ENCODE measurements around the gene TDRD12. TPM values are rescaled to one million over a fixed set of nuclear protein-coding genes. Genes with fewer than 3 reads are reported as not detected.

The TDRD12 gene
- total and polyA plus RNA-seq, 9 donors: 0.23 to 3.2 (median 1.9) TPM

DNA sequence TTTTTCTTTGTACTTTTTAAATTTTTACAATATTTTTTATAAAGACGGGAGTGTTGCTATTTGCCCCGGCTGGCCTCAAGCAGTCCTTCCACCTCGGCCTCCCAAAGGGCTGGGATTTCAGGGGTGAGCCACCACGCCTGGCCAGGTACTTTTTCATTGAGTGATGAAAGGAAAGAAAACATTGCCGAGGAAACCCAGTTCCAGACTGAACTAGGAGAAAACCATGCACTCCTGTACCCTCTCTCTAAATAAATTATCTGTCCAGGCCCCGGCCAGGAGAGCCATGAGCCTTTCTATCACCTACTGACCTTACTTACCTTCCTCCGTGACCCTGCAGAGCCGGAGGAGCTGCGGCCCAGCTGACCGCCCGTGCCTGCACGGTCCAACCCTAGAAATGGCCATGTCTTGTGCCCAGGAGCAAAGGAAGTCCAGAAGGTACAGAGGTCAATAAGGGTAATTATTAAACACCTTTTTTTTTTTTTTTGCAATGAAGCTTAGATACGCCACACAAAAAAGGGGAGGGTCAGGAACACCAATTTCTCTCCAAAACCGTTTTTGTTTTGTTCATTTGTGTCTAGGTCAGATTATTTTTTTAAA lies 149.9 kb downstream of the TDRD12 start, which contains the start of gene SLC7A9:
TSS of gene SLC7A9 (minus strand) at position 399 of the 597 bp plus-strand sequence. CDS start 1,233 bp downstream, outside the sequence.
- Histone ChIP-seq H3K36me3 (no peaks in the 10 kb centered on the region), H3K4me3 (no peak within 1 kb of the TSS), H3K27ac (no peak within 1 kb of the TSS), H3K27me3 (no peaks in the 10 kb centered on the region), H3K4me1 (ENCODE audit: insufficient read depth) (no peaks in the 10 kb centered on the region), H3K9me3 (no peaks in the 10 kb centered on the region)
- no peak for DNase-seq
- WGBS, 3 donors: 64 to 70% (median 66%) methylated on average over 14 of the region's 14 CpGs
- intact Hi-C loops (cut with DNase I): no loop called here
- TF ChIP-seq POLR2A (IDR thresholded peaks at IDR 0.05): no peak

DNA sequence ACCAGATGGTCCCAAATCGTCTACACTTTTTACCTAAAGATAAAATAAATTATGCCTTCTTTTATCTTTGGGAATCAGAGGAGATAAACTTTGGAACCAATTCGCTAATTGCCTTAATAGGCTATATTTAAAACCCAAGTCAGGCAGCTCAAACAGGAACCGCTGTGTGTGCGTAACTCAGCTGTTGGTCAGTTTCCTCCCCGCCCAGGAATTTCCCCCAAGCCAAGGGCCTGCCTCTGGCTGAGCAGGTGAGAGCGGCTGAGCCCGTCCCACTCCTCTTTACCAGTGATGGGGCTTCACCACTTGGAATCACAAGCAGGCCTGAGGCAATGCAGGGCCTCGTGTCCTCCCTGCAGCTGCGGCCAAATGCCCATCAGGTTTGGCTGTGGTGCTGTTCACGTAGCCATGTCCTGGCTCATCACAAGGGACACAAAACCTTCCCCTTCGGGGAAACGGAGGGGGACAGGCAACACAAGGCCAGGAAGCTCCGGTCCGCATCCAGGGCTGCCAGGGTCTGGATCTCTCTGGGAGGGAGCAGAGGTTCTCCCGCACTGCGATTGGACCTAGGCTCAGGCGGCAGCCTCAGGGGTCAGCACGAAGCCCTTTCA lies 150.5 kb downstream of the TDRD12 start:
- 56 to 62% (median 56%) methylated on average over 18 of the region's 18 CpGs for WGBS, 3 donors
- TF ChIP-seq EP300 (IDR thresholded peaks at IDR 0.05): no peak
- TF ChIP-seq CTCF (IDR thresholded peaks at IDR 0.05): no peak
- no peak for TF ChIP-seq POLR2A (IDR thresholded peaks at IDR 0.05)
- Histone ChIP-seq H3K27me3 (no peaks in the 10 kb centered on the region), H3K36me3 (no peaks in the 10 kb centered on the region), H3K4me1 (ENCODE audit: insufficient read depth) (no peaks in the 10 kb centered on the region), H3K27ac (no peak overlapping the region), H3K9me3 (no peaks in the 10 kb centered on the region), H3K4me3 (no peak overlapping the region)
- DNase-seq: no peak
- intact Hi-C loops (cut with DNase I): no loop called here

DNA sequence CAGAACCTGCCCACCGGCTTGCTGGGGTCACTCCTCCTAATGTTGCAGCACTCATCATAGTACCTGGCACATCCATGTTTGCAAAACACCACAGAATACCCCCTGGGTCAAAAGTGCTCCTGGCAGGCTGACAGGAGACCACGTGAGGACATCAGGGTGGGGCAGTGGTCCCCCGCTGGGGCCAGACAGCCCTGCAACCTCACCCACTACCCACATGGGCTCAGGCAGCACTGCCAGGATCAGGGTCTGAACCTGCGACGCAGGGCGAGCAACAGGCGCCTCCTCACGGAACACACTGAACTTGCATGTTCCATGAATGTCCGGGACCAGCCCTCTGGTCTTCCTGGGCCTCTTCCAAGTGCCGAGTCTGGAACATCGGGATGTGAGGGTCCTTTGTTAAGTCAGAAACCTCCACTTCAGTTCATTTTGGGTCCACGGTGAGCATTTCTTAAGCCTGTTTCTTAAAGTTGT lies 151.4 kb downstream of the TDRD12 start:
- Histone ChIP-seq H3K9me3 (no peaks in the 10 kb centered on the region), H3K27ac (no peak overlapping the region), H3K36me3 (no peaks in the 10 kb centered on the region), H3K4me1 (ENCODE audit: insufficient read depth) (no peaks in the 10 kb centered on the region), H3K27me3 (no peaks in the 10 kb centered on the region), H3K4me3 (no peak overlapping the region)
- whole genome bisulfite sequencing, 3 donors: 58 to 77% (median 62%) methylated on average over 12 of the region's 12 CpGs
- intact Hi-C loops (cut with DNase I): no loop called here
- no peak for DNase-seq
- no peak for TF ChIP-seq POLR2A (IDR thresholded peaks at IDR 0.05)
- no peak for TF ChIP-seq EP300 (IDR thresholded peaks at IDR 0.05)

DNA sequence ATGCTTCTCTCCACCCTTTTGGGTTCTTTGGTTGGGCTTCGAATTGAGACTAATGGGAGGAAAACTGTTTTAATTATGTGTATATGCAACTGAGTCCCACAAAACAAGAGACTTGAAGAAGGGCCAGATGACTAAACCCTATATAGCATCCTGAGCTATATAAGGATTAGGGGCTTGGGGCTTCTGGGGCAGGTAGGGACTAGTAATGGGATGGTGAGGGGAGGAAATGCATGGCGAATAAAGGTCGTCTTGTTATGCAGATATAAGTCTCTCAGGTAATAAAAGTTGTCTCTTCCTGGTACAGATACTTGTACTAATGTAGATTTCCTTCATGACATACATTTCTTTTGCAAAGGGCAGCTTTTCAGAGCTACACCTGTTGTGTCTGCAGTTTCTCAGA lies 152.8 kb downstream of the TDRD12 start:
- Histone ChIP-seq H3K4me1 (ENCODE audit: insufficient read depth) (no peaks in the 10 kb centered on the region), H3K27ac (no peak overlapping the region), H3K9me3 (no peaks in the 10 kb centered on the region), H3K36me3 (no peaks in the 10 kb centered on the region), H3K27me3 (no peaks in the 10 kb centered on the region), H3K4me3 (no peak overlapping the region)
- intact Hi-C loops (cut with DNase I): no loop called here
- WGBS, 3 donors: 84 to 86% (median 84%) methylated on average over 3 of the region's 3 CpGs
- DNase-seq: no peak
- no peak for TF ChIP-seq POLR2A (IDR thresholded peaks at IDR 0.05)
- TF ChIP-seq EP300 (IDR thresholded peaks at IDR 0.05): no peak
- no peak for TF ChIP-seq CTCF (IDR thresholded peaks at IDR 0.05)

- Histone ChIP-seq H3K4me1 (ENCODE audit: insufficient read depth) (no peaks in the 10 kb centered on the region), H3K36me3 (no peaks in the 10 kb centered on the region), H3K9me3 (no peaks in the 10 kb centered on the region), H3K27ac (no peak overlapping the region), H3K27me3 (no peaks in the 10 kb centered on the region), H3K4me3 (no peak overlapping the region)
- TF ChIP-seq CTCF (IDR thresholded peaks at IDR 0.05) (no peak), POLR2A (IDR thresholded peaks at IDR 0.05) (no peak), EP300 (IDR thresholded peaks at IDR 0.05) (no peak)
- intact Hi-C loops (cut with DNase I): no loop called here
- no peak for DNase-seq
- 78 to 87% (median 83%) methylated on average over 18 of the region's 18 CpGs for WGBS, 3 donors
These were observed 153.8 kb downstream of the TDRD12 start for GRCh38 chr19:32873247-32873959.
